WTC11 (cell line): ENCODE measurements around the gene TMEM245. TPM values are rescaled to one million over a fixed set of nuclear protein-coding genes. Genes with fewer than 3 reads are reported as not detected.

Experiments used
- ATAC-seq: fragments of 200-7000 bp; cut with Tn5 transposase; 2 replicates; pipeline ENCODE4 v1.10.0; 2021; ENCODE audit warnings: mild to moderate bottlenecking, moderate library complexity
- CTCF ChIA-PET: fragments of 300-600 bp; sonication (Branson Sonifier 250); formaldehyde crosslinking; loops from one replicate; lab custom pipeline; 2021; ENCODE audit warnings: antibody characterized with exemption; lab: Charles Lee
- POLR2A ChIA-PET: fragments of 350-600 bp; sonication (Branson Sonifier 250); formaldehyde crosslinking; loops from one replicate; lab custom pipeline; 2021; ENCODE audit warnings: antibody characterized with exemption; lab: Charles Lee
- DNase-seq: peaks from one replicate; pipeline ENCODE4 v3.0.0; 2021; ENCODE audit warnings: low spot score
- H3K27ac Mint-ChIP-seq: 2 replicates; pipeline ENCODE4 v1.8.0; 2021; ENCODE audit warnings: mixed read lengths
- H3K27me3 Mint-ChIP-seq: 2 replicates; pipeline ENCODE4 v1.8.0; 2021; ENCODE audit warnings: low read depth, mild to moderate bottlenecking, moderate library complexity, mixed read lengths
- H3K36me3 Mint-ChIP-seq: 2 replicates; pipeline ENCODE4 v1.8.0; 2021; ENCODE audit warnings: mixed read lengths
- H3K4me1 Mint-ChIP-seq: 2 replicates; pipeline ENCODE4 v1.8.0; 2022; ENCODE audit warnings: mixed read lengths
- H3K4me3 Mint-ChIP-seq: 2 replicates; pipeline ENCODE4 v1.8.0; 2021; ENCODE audit warnings: mild to moderate bottlenecking, moderate library complexity, mixed read lengths
- H3K9me3 Mint-ChIP-seq: 2 replicates; pipeline ENCODE4 v1.8.0; 2021; ENCODE audit warnings: mixed read lengths
- AFF4 ChIP-seq: sonication (generic); formaldehyde crosslinking; IDR thresholded peaks from 2 replicates; pipeline ENCODE4 v1.8.1; 2023; ENCODE audit warnings: mild to moderate bottlenecking, missing genetic modification reagents, borderline replicate concordance
- CREM ChIP-seq: sonication (generic); formaldehyde crosslinking; IDR thresholded peaks from 2 replicates; pipeline ENCODE4 v1.8.1; 2022; ENCODE audit warnings: mild to moderate bottlenecking, missing genetic modification reagents, moderate library complexity
- ELF4 ChIP-seq: sonication (generic); formaldehyde crosslinking; IDR thresholded peaks from 2 replicates; pipeline ENCODE4 v1.8.1; 2022; ENCODE audit warnings: low read depth, mild to moderate bottlenecking, moderate library complexity, missing genetic modification reagents
- ETV6 ChIP-seq: sonication (generic); formaldehyde crosslinking; IDR thresholded peaks from 2 replicates; pipeline ENCODE4 v1.8.1; 2022; ENCODE audit warnings: mild to moderate bottlenecking, missing genetic modification reagents
- IRF2 ChIP-seq: sonication (generic); formaldehyde crosslinking; IDR thresholded peaks from 2 replicates; pipeline ENCODE4 v1.8.0; 2022; ENCODE audit warnings: low read depth, missing genetic modification reagents, borderline replicate concordance
- JAZF1 ChIP-seq: fragments of 250-450 bp; sonication (Bioruptor Pico); IDR thresholded peaks from 2 replicates; pipeline ENCODE4 v1.9.0; 2021; ENCODE audit warnings: moderate library complexity, mild to moderate bottlenecking, inconsistent platforms
- NR2C2 ChIP-seq: sonication (generic); formaldehyde crosslinking; IDR thresholded peaks from 2 replicates; pipeline ENCODE4 v1.8.0; 2022; ENCODE audit warnings: mild to moderate bottlenecking, missing genetic modification reagents
- RORB ChIP-seq: fragments of 250-450 bp; sonication (Bioruptor Pico); IDR thresholded peaks from 2 replicates; pipeline ENCODE4 v1.9.0; 2021; ENCODE audit warnings: mild to moderate bottlenecking
- SMAD3 ChIP-seq: sonication (generic); formaldehyde crosslinking; IDR thresholded peaks from 2 replicates; pipeline ENCODE4 v1.8.0; 2022; ENCODE audit warnings: missing genetic modification reagents, mild to moderate bottlenecking, borderline replicate concordance
- TCF7 ChIP-seq: sonication (generic); formaldehyde crosslinking; IDR thresholded peaks from 2 replicates; pipeline ENCODE4 v1.8.0; 2022; ENCODE audit warnings: mild to moderate bottlenecking, low read depth, missing genetic modification reagents, moderate library complexity
- TP53 ChIP-seq: sonication (generic); formaldehyde crosslinking; IDR thresholded peaks from 2 replicates; pipeline ENCODE4 v1.8.1; 2023; ENCODE audit warnings: mild to moderate bottlenecking, missing genetic modification reagents
- ZMAT4 ChIP-seq: fragments of 250-450 bp; sonication (Bioruptor Pico); IDR thresholded peaks from 2 replicates; pipeline ENCODE4 v1.9.0; 2021; ENCODE audit warnings: mild to moderate bottlenecking
- total RNA-seq: library from RNA; stranded (reverse); gene quantifications from 3 replicates; pipeline ENCODE4 v1.2.3, GENCODE V29; 2021
- TF ChIP-seq, protein P1 (sequence below): sonication (generic); formaldehyde crosslinking; IDR thresholded peaks from 2 replicates; pipeline ENCODE4 v1.8.1; 2023; ENCODE audit warnings: mild to moderate bottlenecking, missing genetic modification reagents
- TF ChIP-seq, protein P2 (sequence below): fragments of 250-450 bp; sonication (Bioruptor Pico); IDR thresholded peaks from 2 replicates; pipeline ENCODE4 v1.9.0; 2021; ENCODE audit warnings: moderate library complexity, mild to moderate bottlenecking, inconsistent platforms, borderline replicate concordance
- TF ChIP-seq, protein P3 (sequence below): sonication (generic); formaldehyde crosslinking; IDR thresholded peaks from 2 replicates; pipeline ENCODE4 v1.8.0; 2022; ENCODE audit warnings: mild to moderate bottlenecking, missing genetic modification reagents
- TF ChIP-seq, protein P4 (sequence below): sonication (generic); formaldehyde crosslinking; IDR thresholded peaks from 2 replicates; pipeline ENCODE4 v1.8.0; 2023; ENCODE audit warnings: mild to moderate bottlenecking, missing genetic modification reagents
- TF ChIP-seq, protein P5 (sequence below): sonication (generic); formaldehyde crosslinking; IDR thresholded peaks from 2 replicates; pipeline ENCODE4 v1.8.0; 2022; ENCODE audit warnings: mild to moderate bottlenecking, missing genetic modification reagents

The TMEM245 gene
- total RNA-seq, 1 experiment from 2014 or later, result 40.8 TPM

- CTCF ChIA-PET, result no interaction called here
- DNase-seq (no peak), ATAC-seq (no peak)
- Mint-ChIP-seq H3K4me1 (no peaks in the 10 kb centered on the region), H3K27me3 (no peaks in the 10 kb centered on the region), H3K9me3 (no peaks in the 10 kb centered on the region), H3K36me3 (peaks cover 36% of the 10 kb centered on the region), H3K27ac (no peak overlapping the region), H3K4me3 (no peak overlapping the region)
- TF ChIP-seq NR2C2 (CRISPR knock-in tag) (no peak), CREM (CRISPR knock-in tag) (no peak), TP53 (CRISPR knock-in tag) (no peak), ELF4 (CRISPR knock-in tag) (no peak), RORB (CRISPR knock-in tag) (no peak)
- TF ChIP-seq, protein P1, sequence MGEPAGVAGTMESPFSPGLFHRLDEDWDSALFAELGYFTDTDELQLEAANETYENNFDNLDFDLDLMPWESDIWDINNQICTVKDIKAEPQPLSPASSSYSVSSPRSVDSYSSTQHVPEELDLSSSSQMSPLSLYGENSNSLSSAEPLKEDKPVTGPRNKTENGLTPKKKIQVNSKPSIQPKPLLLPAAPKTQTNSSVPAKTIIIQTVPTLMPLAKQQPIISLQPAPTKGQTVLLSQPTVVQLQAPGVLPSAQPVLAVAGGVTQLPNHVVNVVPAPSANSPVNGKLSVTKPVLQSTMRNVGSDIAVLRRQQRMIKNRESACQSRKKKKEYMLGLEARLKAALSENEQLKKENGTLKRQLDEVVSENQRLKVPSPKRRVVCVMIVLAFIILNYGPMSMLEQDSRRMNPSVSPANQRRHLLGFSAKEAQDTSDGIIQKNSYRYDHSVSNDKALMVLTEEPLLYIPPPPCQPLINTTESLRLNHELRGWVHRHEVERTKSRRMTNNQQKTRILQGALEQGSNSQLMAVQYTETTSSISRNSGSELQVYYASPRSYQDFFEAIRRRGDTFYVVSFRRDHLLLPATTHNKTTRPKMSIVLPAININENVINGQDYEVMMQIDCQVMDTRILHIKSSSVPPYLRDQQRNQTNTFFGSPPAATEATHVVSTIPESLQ, result no peak
- TF ChIP-seq, protein P2, sequence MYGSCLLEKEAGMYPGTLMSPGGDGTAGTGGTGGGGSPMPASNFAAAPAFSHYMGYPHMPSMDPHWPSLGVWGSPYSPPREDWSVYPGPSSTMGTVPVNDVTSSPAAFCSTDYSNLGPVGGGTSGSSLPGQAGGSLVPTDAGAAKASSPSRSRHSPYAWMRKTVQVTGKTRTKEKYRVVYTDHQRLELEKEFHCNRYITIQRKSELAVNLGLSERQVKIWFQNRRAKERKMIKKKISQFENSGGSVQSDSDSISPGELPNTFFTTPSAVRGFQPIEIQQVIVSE (CRISPR knock-in tag), result no peak
- POLR2A ChIA-PET, result interaction anchor here (0.6 kb wide), 1 partner anchor 176 kb away, joined by 7 read pairs; no protein-coding TSS in a partner anchor
Measured at GRCh38 chr9:109074236-109074889, 45.4 kb downstream of the TMEM245 start.

DNA sequence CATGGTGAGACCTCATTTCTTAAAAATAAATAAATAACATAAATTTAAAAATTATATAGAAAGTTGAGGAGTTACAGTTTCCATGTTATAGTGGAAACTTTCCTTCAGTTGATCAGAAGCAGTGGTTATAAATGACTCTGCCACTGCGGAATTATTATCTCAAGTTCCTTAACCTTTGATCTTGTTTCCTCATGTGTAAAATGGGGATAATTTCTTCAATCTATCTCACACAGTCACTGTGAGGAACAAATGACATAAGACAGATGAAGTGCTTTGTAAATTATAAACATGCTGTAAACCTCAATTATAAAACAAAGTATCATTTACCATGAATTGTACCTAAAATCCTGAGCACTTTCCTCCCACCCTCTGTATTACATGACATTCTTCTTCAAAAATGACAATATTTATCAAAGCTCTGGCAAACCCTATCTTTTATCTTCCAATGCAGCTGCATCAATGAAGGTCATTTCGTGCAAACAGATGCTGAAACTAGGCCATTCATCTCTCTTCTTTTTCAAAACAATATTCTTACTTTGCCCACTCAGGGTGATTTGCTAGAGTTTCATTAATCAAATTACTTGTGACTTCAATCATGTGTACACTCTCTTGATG lies 46.8 kb downstream of the TMEM245 start:
- DNase-seq (no peak), ATAC-seq (no peak)
- H3K27me3 Mint-ChIP-seq, result no peaks in the 10 kb centered on the region
- TF ChIP-seq ZMAT4 (CRISPR knock-in tag) (no peak), JAZF1 (CRISPR knock-in tag) (no peak)
- TF ChIP-seq, protein P3, sequence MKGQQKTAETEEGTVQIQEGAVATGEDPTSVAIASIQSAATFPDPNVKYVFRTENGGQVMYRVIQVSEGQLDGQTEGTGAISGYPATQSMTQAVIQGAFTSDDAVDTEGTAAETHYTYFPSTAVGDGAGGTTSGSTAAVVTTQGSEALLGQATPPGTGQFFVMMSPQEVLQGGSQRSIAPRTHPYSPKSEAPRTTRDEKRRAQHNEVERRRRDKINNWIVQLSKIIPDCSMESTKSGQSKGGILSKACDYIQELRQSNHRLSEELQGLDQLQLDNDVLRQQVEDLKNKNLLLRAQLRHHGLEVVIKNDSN (CRISPR knock-in tag), result no peak
- TF ChIP-seq, protein P4, sequence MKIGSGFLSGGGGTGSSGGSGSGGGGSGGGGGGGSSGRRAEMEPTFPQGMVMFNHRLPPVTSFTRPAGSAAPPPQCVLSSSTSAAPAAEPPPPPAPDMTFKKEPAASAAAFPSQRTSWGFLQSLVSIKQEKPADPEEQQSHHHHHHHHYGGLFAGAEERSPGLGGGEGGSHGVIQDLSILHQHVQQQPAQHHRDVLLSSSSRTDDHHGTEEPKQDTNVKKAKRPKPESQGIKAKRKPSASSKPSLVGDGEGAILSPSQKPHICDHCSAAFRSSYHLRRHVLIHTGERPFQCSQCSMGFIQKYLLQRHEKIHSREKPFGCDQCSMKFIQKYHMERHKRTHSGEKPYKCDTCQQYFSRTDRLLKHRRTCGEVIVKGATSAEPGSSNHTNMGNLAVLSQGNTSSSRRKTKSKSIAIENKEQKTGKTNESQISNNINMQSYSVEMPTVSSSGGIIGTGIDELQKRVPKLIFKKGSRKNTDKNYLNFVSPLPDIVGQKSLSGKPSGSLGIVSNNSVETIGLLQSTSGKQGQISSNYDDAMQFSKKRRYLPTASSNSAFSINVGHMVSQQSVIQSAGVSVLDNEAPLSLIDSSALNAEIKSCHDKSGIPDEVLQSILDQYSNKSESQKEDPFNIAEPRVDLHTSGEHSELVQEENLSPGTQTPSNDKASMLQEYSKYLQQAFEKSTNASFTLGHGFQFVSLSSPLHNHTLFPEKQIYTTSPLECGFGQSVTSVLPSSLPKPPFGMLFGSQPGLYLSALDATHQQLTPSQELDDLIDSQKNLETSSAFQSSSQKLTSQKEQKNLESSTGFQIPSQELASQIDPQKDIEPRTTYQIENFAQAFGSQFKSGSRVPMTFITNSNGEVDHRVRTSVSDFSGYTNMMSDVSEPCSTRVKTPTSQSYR (CRISPR knock-in tag), result no peak
- ChIA-PET POLR2A (no interaction called here), CTCF (no interaction called here)
- no peaks in the 10 kb centered on the region for H3K4me1 Mint-ChIP-seq
- H3K27ac Mint-ChIP-seq, result no peak overlapping the region
- H3K4me3 Mint-ChIP-seq, result no peak overlapping the region
- H3K9me3 Mint-ChIP-seq, result no peaks in the 10 kb centered on the region
- peaks cover 25% of the 10 kb centered on the region for H3K36me3 Mint-ChIP-seq

GRCh38 chr9:109072133-109072692 lies 47.5 kb downstream of the TMEM245 start:
- Mint-ChIP-seq H3K4me1 (no peaks in the 10 kb centered on the region), H3K4me3 (no peak overlapping the region), H3K27ac (no peak overlapping the region), H3K9me3 (no peaks in the 10 kb centered on the region), H3K27me3 (no peaks in the 10 kb centered on the region), H3K36me3 (peaks cover 27% of the 10 kb centered on the region)
- ATAC-seq, result no peak
- no peak for DNase-seq
- CTCF ChIA-PET, result interaction anchor here (0.7 kb wide), 1 partner anchor 980 kb away, joined by 3 read pairs; no protein-coding TSS in a partner anchor
- POLR2A ChIA-PET, result no interaction called here
- TF ChIP-seq AFF4 (no peak), ZMAT4 (CRISPR knock-in tag) (no peak), SMAD3 (CRISPR knock-in tag) (no peak), IRF2 (CRISPR knock-in tag) (no peak), TCF7 (CRISPR knock-in tag) (no peak), ETV6 (CRISPR knock-in tag) (no peak)
- TF ChIP-seq, protein P3 (CRISPR knock-in tag), result no peak
- TF ChIP-seq, protein P5, sequence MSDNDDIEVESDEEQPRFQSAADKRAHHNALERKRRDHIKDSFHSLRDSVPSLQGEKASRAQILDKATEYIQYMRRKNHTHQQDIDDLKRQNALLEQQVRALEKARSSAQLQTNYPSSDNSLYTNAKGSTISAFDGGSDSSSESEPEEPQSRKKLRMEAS (CRISPR knock-in tag), result no peak
